GM23248 (cell line): Measurements from ENCODE around the gene TNKS1BP1. TPM values are rescaled to one million over a fixed set of nuclear protein-coding genes. Genes with fewer than 3 reads are reported as not detected.
A peak's percentile ranks its signal among the peaks of the same experiment; 100 is the strongest.

Source experiments
- DNase-seq: peaks from one replicate; pipeline ENCODE4 v3.0.0-alpha.2; 2015
- H2AFZ ChIP-seq: fragments of 200-600 bp; sonication (generic); 2 replicates; pipeline ENCODE4 v1.6.1; 2016; ENCODE audit warnings: antibody characterized with exemption
- H3F3A ChIP-seq: fragments of 200-600 bp; sonication (generic); 2 replicates; pipeline ENCODE4 v1.6.1; 2016; ENCODE audit warnings: mild to moderate bottlenecking, antibody characterized with exemption, mixed run types; ENCODE audit not compliant: insufficient read depth
- H3K27ac ChIP-seq: fragments of 200-600 bp; sonication (generic); 2 replicates; pipeline ENCODE4 v1.5.1; 2016; ENCODE audit warnings: mild to moderate bottlenecking
- H3K27me3 ChIP-seq: fragments of 200-600 bp; sonication (generic); replicated peaks from 2 replicates; pipeline ENCODE4 v1.6.1; 2016; ENCODE audit warnings: mild to moderate bottlenecking; ENCODE audit not compliant: insufficient read depth
- H3K36me3 ChIP-seq: fragments of 200-600 bp; sonication (generic); 2 replicates; pipeline ENCODE4 v1.6.1; 2016; ENCODE audit warnings: low read depth, mild to moderate bottlenecking
- H3K4me1 ChIP-seq: fragments of 200-600 bp; sonication (generic); 2 replicates; pipeline ENCODE4 v1.6.1; 2016; ENCODE audit warnings: mild to moderate bottlenecking; ENCODE audit not compliant: insufficient read depth
- H3K4me2 ChIP-seq: fragments of 200-600 bp; sonication (generic); one replicate; pipeline ENCODE4 v1.6.1; 2016; ENCODE audit warnings: mild to moderate bottlenecking; ENCODE audit not compliant: unreplicated experiment
- H3K4me3 ChIP-seq: fragments of 200-600 bp; sonication (generic); 2 replicates; pipeline ENCODE4 v1.5.1; 2016; ENCODE audit warnings: mild to moderate bottlenecking
- H3K79me2 ChIP-seq: fragments of 200-600 bp; sonication (generic); 2 replicates; pipeline ENCODE4 v1.6.1; 2016; ENCODE audit warnings: mild to moderate bottlenecking; ENCODE audit not compliant: insufficient read depth
- H3K9ac ChIP-seq: fragments of 200-600 bp; sonication (generic); 2 replicates; pipeline ENCODE4 v1.6.1; 2016; ENCODE audit warnings: mild to moderate bottlenecking
- H3K9me2 ChIP-seq: fragments of 200-600 bp; sonication (generic); 2 replicates; pipeline ENCODE4 v1.6.1; 2016; ENCODE audit warnings: mixed run types, mild to moderate bottlenecking, moderate library complexity; ENCODE audit not compliant: insufficient read depth
- H3K9me3 ChIP-seq: fragments of 200-600 bp; sonication (generic); one replicate; pipeline ENCODE4 v1.6.1; 2017; ENCODE audit warnings: low read depth
- H4K20me1 ChIP-seq: fragments of 200-600 bp; sonication (generic); 2 replicates; pipeline ENCODE4 v1.6.0; 2016; ENCODE audit not compliant: insufficient read depth
- EZH2 ChIP-seq: fragments of 200-600 bp; sonication (generic); IDR thresholded peaks from 2 replicates; pipeline ENCODE4 v1.6.1; 2018; ENCODE audit warnings: antibody characterized with exemption, mild to moderate bottlenecking; ENCODE audit not compliant: insufficient read depth, poor library complexity, severe bottlenecking
- EZH2phosphoT487 ChIP-seq: fragments of 200-600 bp; sonication (generic); IDR thresholded peaks from 2 replicates; pipeline ENCODE4 v1.6.1; 2018; ENCODE audit warnings: antibody characterized with exemption, moderate library complexity, mild to moderate bottlenecking, low read depth; ENCODE audit not compliant: insufficient read depth
- WGBS, 2 experiments: methylation state at CpG; one replicate each; pipeline ENCODE4 v1.1.6; 2015 to 2017; ENCODE audit warnings: low lambda C conversion rate in 2 of 2, low coverage in 1 of 2; ENCODE audit errors: missing lambda C conversion rate in 2 of 2; 5-methylcytosine and 5-hydroxymethylcytosine counted together
- in situ Hi-C: fragments of 300-500 bp; cut with MboI; formaldehyde crosslinking; loops from 2 replicates; pipeline ENCODE4 v1.15.0; 2020
- polyA plus RNA-seq: library from polyadenylated mRNA; unstranded; fragments of >200 nt; fragmentation: Nextera tagmentation; extraction: Ambion mirVana; gene quantifications from 2 replicates; pipeline ENCODE4 v1.2.1, GENCODE V29; 2016
- total RNA-seq: library from RNA; depleted of rRNA; stranded (reverse); fragments of >200 nt; shearing (Covaris generic); gene quantifications from 2 replicates; pipeline ENCODE4 v1.2.3, GENCODE V29; 2014

The TNKS1BP1 gene
- total and polyA plus RNA-seq, 2 experiments from 2014 or later, result 88.2 to 89.7 TPM

- Histone ChIP-seq H3K4me3 (no peak overlapping the region), H3K79me2 (no peaks in the 10 kb centered on the region), H3K27ac (peak overlapping the region; percentile 94), H3F3A (peaks cover 50% of the 10 kb centered on the region), H2AFZ (peak overlapping the region; percentile 82; the same call in 1 of the 2 replicates), H3K9me2 (no peaks in the 10 kb centered on the region), H3K27me3 (no peaks in the 10 kb centered on the region), H3K9me3 (no peaks in the 10 kb centered on the region), H3K36me3 (no peaks in the 10 kb centered on the region), H3K4me2 (peak overlapping the region; percentile 17), H3K4me1 (peaks cover 67% of the 10 kb centered on the region), H4K20me1 (no peaks in the 10 kb centered on the region), H3K9ac (peak overlapping the region; percentile 67)
- in situ Hi-C loops, result no loop called here
- TF ChIP-seq EZH2, result no peak
- no peak for TF ChIP-seq EZH2phosphoT487
- 50 to 54% methylated on average over 5 of the region's 5 CpGs for WGBS, 2 experiments
- DNase-seq, result peak; percentile 85
These were observed 45.6 kb downstream of the TNKS1BP1 start for GRCh38 chr11:57279116-57279515.

- Histone ChIP-seq H3K79me2 (no peaks in the 10 kb centered on the region), H3K9me3 (no peaks in the 10 kb centered on the region), H3K27me3 (no peaks in the 10 kb centered on the region), H2AFZ (peak overlapping the region; percentile 82), H4K20me1 (no peaks in the 10 kb centered on the region), H3K4me3 (no peak overlapping the region), H3F3A (peaks cover 46% of the 10 kb centered on the region), H3K4me1 (peaks cover 63% of the 10 kb centered on the region), H3K4me2 (peak overlapping the region; percentile 82), H3K27ac (peak overlapping the region; percentile 94), H3K36me3 (no peaks in the 10 kb centered on the region), H3K9ac (peak overlapping the region; percentile 67), H3K9me2 (no peaks in the 10 kb centered on the region)
- in situ Hi-C loops, result no loop called here
- WGBS, 2 experiments, result 71 to 74% methylated on average over 7 of the region's 7 CpGs
- DNase-seq, result no peak
- no peak for TF ChIP-seq EZH2
- no peak for TF ChIP-seq EZH2phosphoT487
These were observed 46.0 kb downstream of the TNKS1BP1 start for GRCh38 chr11:57278721-57279095.

- Histone ChIP-seq H3K4me2 (peak overlapping the region; percentile 82), H4K20me1 (no peaks in the 10 kb centered on the region), H3K9ac (peak overlapping the region; percentile 67), H3K79me2 (no peaks in the 10 kb centered on the region), H2AFZ (peak overlapping the region; percentile 82), H3F3A (peaks cover 39% of the 10 kb centered on the region), H3K4me1 (peaks cover 57% of the 10 kb centered on the region), H3K9me2 (no peaks in the 10 kb centered on the region), H3K9me3 (no peaks in the 10 kb centered on the region), H3K4me3 (peak overlapping the region; percentile 30; the same call in 1 of the 2 replicates), H3K27me3 (no peaks in the 10 kb centered on the region), H3K27ac (peak overlapping the region; percentile 94), H3K36me3 (no peaks in the 10 kb centered on the region)
- peak; percentile 90 for DNase-seq
- in situ Hi-C loops, result no loop called here
- TF ChIP-seq EZH2 (no peak), EZH2phosphoT487 (no peak)
- WGBS, 2 experiments, result 13 to 16% methylated on average over 14 of the region's 14 CpGs
These were observed 46.7 kb downstream of the TNKS1BP1 start for GRCh38 chr11:57277845-57278720.

- Histone ChIP-seq H3K9me2 (no peaks in the 10 kb centered on the region), H3K27ac (peak overlapping the region; percentile 94), H3K9me3 (no peaks in the 10 kb centered on the region), H2AFZ (peak overlapping the region; percentile 82), H3K79me2 (no peaks in the 10 kb centered on the region), H3K27me3 (no peaks in the 10 kb centered on the region), H3K4me2 (peak overlapping the region; percentile 82), H3F3A (peaks cover 35% of the 10 kb centered on the region), H3K4me1 (peaks cover 53% of the 10 kb centered on the region), H3K4me3 (peak overlapping the region; percentile 30; the same call in 1 of the 2 replicates), H4K20me1 (no peaks in the 10 kb centered on the region), H3K9ac (peak overlapping the region; percentile 67), H3K36me3 (no peaks in the 10 kb centered on the region)
- no peak for TF ChIP-seq EZH2
- no peak for DNase-seq
- 52% methylated on average over 6 of the region's 6 CpGs for WGBS, 2 experiments
- in situ Hi-C loops, result no loop called here
These were observed 47.6 kb downstream of the TNKS1BP1 start for GRCh38 chr11:57276971-57277675.
